OCI-LY1 (cell line): ENCODE data around the gene TPPP.
"Not testable (repeated sequence)": the region's sequence is repeated elsewhere in the genome, so short reads cannot be mapped to it uniquely, and the experiment has no call there.

ENCODE experiments used
- H2AFZ ChIP-seq: fragments of 200-600 bp; sonication (generic), shearing (Covaris generic); 2 replicates; pipeline ENCODE4 v1.6.0; 2014; ENCODE audit warnings: antibody characterized with exemption, mild to moderate bottlenecking, low read length
- H3F3A ChIP-seq: fragments of 200-600 bp; sonication (generic), shearing (Covaris generic); 2 replicates; pipeline ENCODE4 v1.6.0; 2014; ENCODE audit warnings: mild to moderate bottlenecking, antibody characterized with exemption, low read length, moderate library complexity; ENCODE audit not compliant: insufficient read depth
- H3K27ac ChIP-seq: fragments of 200-600 bp; sonication (generic); 2 replicates; pipeline ENCODE4 v1.5.1; 2014; ENCODE audit warnings: low read length, mixed run types, mild to moderate bottlenecking, low read depth; ENCODE audit not compliant: poor library complexity, severe bottlenecking
- H3K27me3 ChIP-seq: fragments of 200-600 bp; sonication (generic); 2 replicates; pipeline ENCODE4 v1.6.0; 2014; ENCODE audit warnings: antibody characterized with exemption, mild to moderate bottlenecking, low read length, moderate library complexity; ENCODE audit not compliant: insufficient read depth
- H3K36me3 ChIP-seq: fragments of 200-600 bp; sonication (generic); 2 replicates; pipeline ENCODE4 v1.6.1; 2014; ENCODE audit warnings: mild to moderate bottlenecking, antibody characterized with exemption, low read length, moderate library complexity, mixed read lengths; ENCODE audit not compliant: insufficient read depth
- H3K4me1 ChIP-seq: fragments of 200-600 bp; sonication (generic); 2 replicates; pipeline ENCODE4 v1.5.1; 2014; ENCODE audit warnings: mild to moderate bottlenecking, low read length, moderate library complexity; ENCODE audit not compliant: insufficient read depth, severe bottlenecking
- H3K4me2 ChIP-seq: fragments of 200-600 bp; sonication (generic), shearing (Covaris generic); 2 replicates; pipeline ENCODE4 v1.6.1; 2014; ENCODE audit warnings: low read length
- H3K4me3 ChIP-seq: fragments of 200-600 bp; sonication (generic); 2 replicates; pipeline ENCODE4 v1.5.1; 2014; ENCODE audit warnings: low read length, low read depth, mild to moderate bottlenecking, mixed read lengths; ENCODE audit not compliant: poor library complexity, severe bottlenecking
- H3K79me2 ChIP-seq: fragments of 200-600 bp; shearing (Covaris generic); 2 replicates; pipeline ENCODE4 v1.6.1; 2016; ENCODE audit warnings: mixed run types, low read length, mixed read lengths; ENCODE audit not compliant: insufficient read depth
- H3K9ac ChIP-seq: fragments of 200-600 bp; sonication (generic), shearing (Covaris generic); 2 replicates; pipeline ENCODE4 v1.6.1; 2014; ENCODE audit warnings: mild to moderate bottlenecking, low read length, mixed read lengths
- H3K9me2 ChIP-seq: fragments of 200-600 bp; sonication (generic), shearing (Covaris generic); 2 replicates; pipeline ENCODE4 v1.6.1; 2014; ENCODE audit warnings: low read depth, mild to moderate bottlenecking, low read length, mixed read lengths
- H3K9me3 ChIP-seq: fragments of 200-600 bp; shearing (Covaris generic); 2 replicates; pipeline ENCODE4 v1.6.1; 2014; ENCODE audit warnings: low read length, mixed read lengths
- H4K20me1 ChIP-seq: fragments of 200-600 bp; sonication (generic), shearing (Covaris generic); 2 replicates; pipeline ENCODE4 v1.6.0; 2016; ENCODE audit warnings: mild to moderate bottlenecking, low read length; ENCODE audit not compliant: insufficient read depth
- EZH2 ChIP-seq: fragments of 200-600 bp; sonication (generic), shearing (Covaris generic); IDR thresholded peaks from 2 replicates; pipeline ENCODE4 v1.8.0; 2017; ENCODE audit warnings: borderline replicate concordance, mixed run types, mild to moderate bottlenecking, antibody characterized with exemption, low read length, moderate library complexity, mixed read lengths
- TF ChIP-seq, protein P1 (sequence below): fragments of 200-600 bp; sonication (generic), shearing (Covaris generic); IDR thresholded peaks from 2 replicates; pipeline ENCODE4 v1.5.1; 2017; ENCODE audit warnings: mild to moderate bottlenecking, antibody characterized with exemption, low read length, moderate library complexity, mixed read lengths

The TPPP gene

DNA sequence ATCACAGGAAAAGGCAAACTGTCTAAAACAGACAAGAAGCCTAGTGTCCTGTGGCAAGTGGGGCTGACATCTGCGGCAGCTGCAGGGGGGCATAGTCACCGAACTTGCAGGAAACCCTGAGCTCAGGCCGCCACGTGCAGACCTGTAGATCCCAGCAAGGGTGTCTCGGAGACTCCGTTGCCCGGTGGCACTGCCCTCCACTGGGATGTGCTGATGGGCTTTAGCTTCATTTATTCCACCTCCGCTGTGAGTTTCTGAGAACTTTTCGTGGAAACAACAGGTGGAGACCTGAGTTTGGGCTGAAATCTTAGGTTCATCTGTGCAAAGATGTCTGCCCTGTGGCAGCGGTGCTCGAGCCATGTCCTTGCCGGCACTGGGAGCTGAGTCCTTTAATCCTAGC lies 59.0 kb downstream of the TPPP start:
- Histone ChIP-seq H3K9me2 (no peaks in the 10 kb centered on the region), H3K79me2 (no peaks in the 10 kb centered on the region), H3K36me3 (peaks cover 41% of the 10 kb centered on the region), H3K4me3 (no peak overlapping the region), H2AFZ (no peak overlapping the region), H4K20me1 (no peaks in the 10 kb centered on the region), H3K4me2 (no peak overlapping the region), H3K9me3 (no peaks in the 10 kb centered on the region), H3F3A (no peaks in the 10 kb centered on the region), H3K9ac (no peak overlapping the region), H3K27me3 (no peaks in the 10 kb centered on the region), H3K27ac (no peak overlapping the region), H3K4me1 (no peaks in the 10 kb centered on the region)
- TF ChIP-seq EZH2: no peak
- TF ChIP-seq, protein P1, sequence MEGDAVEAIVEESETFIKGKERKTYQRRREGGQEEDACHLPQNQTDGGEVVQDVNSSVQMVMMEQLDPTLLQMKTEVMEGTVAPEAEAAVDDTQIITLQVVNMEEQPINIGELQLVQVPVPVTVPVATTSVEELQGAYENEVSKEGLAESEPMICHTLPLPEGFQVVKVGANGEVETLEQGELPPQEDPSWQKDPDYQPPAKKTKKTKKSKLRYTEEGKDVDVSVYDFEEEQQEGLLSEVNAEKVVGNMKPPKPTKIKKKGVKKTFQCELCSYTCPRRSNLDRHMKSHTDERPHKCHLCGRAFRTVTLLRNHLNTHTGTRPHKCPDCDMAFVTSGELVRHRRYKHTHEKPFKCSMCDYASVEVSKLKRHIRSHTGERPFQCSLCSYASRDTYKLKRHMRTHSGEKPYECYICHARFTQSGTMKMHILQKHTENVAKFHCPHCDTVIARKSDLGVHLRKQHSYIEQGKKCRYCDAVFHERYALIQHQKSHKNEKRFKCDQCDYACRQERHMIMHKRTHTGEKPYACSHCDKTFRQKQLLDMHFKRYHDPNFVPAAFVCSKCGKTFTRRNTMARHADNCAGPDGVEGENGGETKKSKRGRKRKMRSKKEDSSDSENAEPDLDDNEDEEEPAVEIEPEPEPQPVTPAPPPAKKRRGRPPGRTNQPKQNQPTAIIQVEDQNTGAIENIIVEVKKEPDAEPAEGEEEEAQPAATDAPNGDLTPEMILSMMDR: no peak

DNA sequence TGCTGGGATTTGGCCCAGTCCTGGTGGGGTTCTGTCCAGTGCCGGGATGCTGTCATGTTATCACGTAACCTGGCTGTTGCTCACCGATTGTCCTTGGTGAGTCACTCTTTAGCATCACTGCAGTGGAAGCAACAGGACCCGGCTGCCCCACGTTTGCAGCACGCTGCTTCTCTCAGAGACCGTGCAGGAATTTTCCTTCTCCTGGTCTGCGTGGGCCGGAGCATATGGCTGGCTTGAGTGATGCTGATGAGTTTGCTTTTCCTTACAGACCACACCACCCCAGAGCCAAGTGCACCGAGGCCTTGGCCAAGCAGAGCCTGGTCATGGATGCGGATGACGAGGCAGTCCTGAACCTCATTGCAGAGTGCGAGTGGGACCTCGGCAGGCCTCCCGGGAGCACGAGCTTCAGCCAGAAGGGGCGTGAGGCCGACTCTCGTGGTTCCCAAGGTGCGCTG lies 59.6 kb downstream of the TPPP start:
- Histone ChIP-seq H3K9me3 (no peaks in the 10 kb centered on the region), H3F3A (no peaks in the 10 kb centered on the region), H4K20me1 (no peaks in the 10 kb centered on the region), H3K9ac (no peak overlapping the region), H3K27me3 (no peaks in the 10 kb centered on the region), H3K4me2 (no peak overlapping the region), H3K4me3 (no peak overlapping the region), H3K79me2 (no peaks in the 10 kb centered on the region), H3K4me1 (no peaks in the 10 kb centered on the region), H3K27ac (no peak overlapping the region), H2AFZ (no peak overlapping the region), H3K36me3 (peaks cover 43% of the 10 kb centered on the region), H3K9me2 (no peaks in the 10 kb centered on the region)
- TF ChIP-seq EZH2: no peak
- TF ChIP-seq, protein P1: no peak

DNA sequence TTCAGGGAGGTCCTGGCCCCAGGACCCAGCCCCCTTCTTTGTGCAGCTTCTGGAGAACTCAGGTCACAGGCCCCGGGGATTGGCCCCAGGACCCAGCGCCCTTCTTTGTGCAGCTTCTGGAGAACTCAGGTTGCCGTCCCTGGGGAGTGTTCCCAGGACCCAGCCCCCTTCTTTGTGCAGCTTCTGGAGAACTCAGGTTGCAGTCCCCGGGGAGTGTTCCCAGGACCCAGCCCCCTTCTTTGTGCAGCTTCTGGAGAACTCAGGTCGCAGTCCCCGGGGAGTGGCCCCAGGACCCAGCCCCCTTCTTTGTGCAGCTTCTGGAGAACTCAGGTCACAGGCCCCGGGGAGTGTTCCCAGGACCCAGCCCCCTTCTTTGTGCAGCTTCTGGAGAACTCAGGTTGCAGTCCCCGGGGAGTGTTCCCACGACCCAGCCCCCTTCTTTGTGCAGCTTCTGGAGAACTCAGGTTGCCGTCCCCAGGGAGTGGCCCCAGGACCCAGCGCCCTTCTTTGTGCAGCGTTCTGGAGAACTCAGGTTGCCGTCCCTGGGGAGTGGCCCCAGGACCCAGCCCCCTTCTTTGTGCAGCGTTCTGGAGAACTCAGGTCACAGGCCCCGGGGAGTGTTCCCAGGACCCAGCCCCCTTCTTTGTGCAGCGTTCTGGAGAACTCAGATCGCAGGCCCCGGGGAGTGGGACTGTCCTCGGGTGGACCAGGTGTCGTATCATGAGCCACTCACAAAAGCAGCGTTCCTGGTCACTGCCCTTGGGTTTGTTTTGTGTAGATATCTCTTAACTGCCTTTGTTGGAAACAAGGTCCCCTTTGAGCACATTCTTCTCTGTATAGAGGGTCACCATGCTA lies 64.6 kb downstream of the TPPP start:
- H3K4me2 ChIP-seq, H3K9me2 ChIP-seq, H3K9ac ChIP-seq, H4K20me1 ChIP-seq, H3K4me1 ChIP-seq, H3K27me3 ChIP-seq, H3K4me3 ChIP-seq, H2AFZ ChIP-seq, H3K27ac ChIP-seq, H3K79me2 ChIP-seq, H3F3A ChIP-seq, H3K9me3 ChIP-seq: not testable (repeated sequence)
- H3K36me3 ChIP-seq: peaks cover 43% of the 10 kb centered on the region; the same call in 1 of the 2 replicates

DNA sequence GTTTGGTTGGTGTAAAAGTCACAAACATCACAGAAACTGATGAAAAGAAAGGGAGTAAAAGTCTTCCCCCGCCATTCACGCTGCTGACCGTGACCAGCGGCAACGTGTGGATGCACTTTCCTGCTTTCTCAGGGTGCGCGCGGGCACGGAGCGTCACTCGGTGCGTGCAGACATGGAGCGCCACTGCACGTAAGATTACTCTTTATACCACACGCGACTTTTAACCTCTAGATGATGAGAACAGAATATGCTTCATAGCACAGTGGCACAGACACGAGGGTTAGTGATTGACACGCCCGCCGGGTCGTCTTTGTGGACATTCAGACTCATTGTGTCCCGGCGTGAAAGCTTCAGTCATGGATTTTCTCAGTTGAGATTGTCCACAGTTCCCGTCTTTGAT lies 65.3 kb downstream of the TPPP start:
- Histone ChIP-seq H3K9ac (no peak overlapping the region), H3K79me2 (no peaks in the 10 kb centered on the region), H3K27ac (no peak overlapping the region), H3K9me2 (no peaks in the 10 kb centered on the region), H3F3A (no peaks in the 10 kb centered on the region), H3K4me2 (no peak overlapping the region), H3K4me1 (no peaks in the 10 kb centered on the region), H2AFZ (no peak overlapping the region), H3K9me3 (no peaks in the 10 kb centered on the region), H3K4me3 (no peak overlapping the region), H4K20me1 (no peaks in the 10 kb centered on the region), H3K36me3 (peaks cover 43% of the 10 kb centered on the region; the same call in 1 of the 2 replicates), H3K27me3 (no peaks in the 10 kb centered on the region)
- TF ChIP-seq, protein P1: no peak
- TF ChIP-seq EZH2: no peak
